Hepatocyte (in vitro differentiated cells): Measurements from ENCODE around the gene ELOVL1. TPM values are rescaled to one million over a fixed set of nuclear protein-coding genes. Genes with fewer than 3 reads are reported as not detected.
A peak's percentile ranks its signal among the peaks of the same experiment; 100 is the strongest.

Experiments
- DNase-seq: peaks from one replicate; pipeline ENCODE4 v3.0.0-alpha.2; 2016; ENCODE audit warnings: low spot score
- H2AFZ ChIP-seq: fragments of 200-600 bp; sonication (generic); 2 replicates; pipeline ENCODE4 v1.6.0; 2016; ENCODE audit warnings: antibody characterized with exemption, mild to moderate bottlenecking
- H3K27ac ChIP-seq: fragments of 200-600 bp; sonication (generic); 2 replicates; pipeline ENCODE4 v1.5.1; 2016; ENCODE audit warnings: mild to moderate bottlenecking
- H3K27me3 ChIP-seq: fragments of 200-600 bp; sonication (generic); 2 replicates; pipeline ENCODE4 v1.6.1; 2016
- H3K36me3 ChIP-seq: fragments of 200-600 bp; sonication (generic); replicated peaks from 2 replicates; pipeline ENCODE4 v1.5.1; 2016; ENCODE audit warnings: low read depth; ENCODE audit not compliant: insufficient read depth
- H3K4me1 ChIP-seq: fragments of 200-600 bp; sonication (generic); 2 replicates; pipeline ENCODE4 v1.5.1; 2016; ENCODE audit warnings: mild to moderate bottlenecking, moderate library complexity; ENCODE audit not compliant: insufficient read depth
- H3K4me2 ChIP-seq: fragments of 200-600 bp; sonication (generic); 2 replicates; pipeline ENCODE4 v1.6.0; 2016
- H3K4me3 ChIP-seq: fragments of 200-600 bp; sonication (generic); 2 replicates; pipeline ENCODE4 v1.5.1; 2016; ENCODE audit warnings: mild to moderate bottlenecking
- H3K79me2 ChIP-seq: fragments of 200-600 bp; sonication (generic); 2 replicates; pipeline ENCODE4 v1.6.0; 2017; ENCODE audit warnings: mild to moderate bottlenecking
- H3K9me2 ChIP-seq: fragments of 200-600 bp; sonication (generic); replicated peaks from 2 replicates; pipeline ENCODE4 v1.6.0; 2017; ENCODE audit warnings: mild to moderate bottlenecking; ENCODE audit not compliant: insufficient read depth
- H3K9me3 ChIP-seq: fragments of 200-600 bp; sonication (generic); 2 replicates; pipeline ENCODE4 v1.5.1; 2016; ENCODE audit warnings: low read depth, mild to moderate bottlenecking
- H4K20me1 ChIP-seq: fragments of 200-600 bp; sonication (generic); 2 replicates; pipeline ENCODE4 v1.6.0; 2016; ENCODE audit warnings: mild to moderate bottlenecking; ENCODE audit not compliant: insufficient read depth, poor library complexity, severe bottlenecking
- CTCF ChIP-seq: fragments of 200-600 bp; sonication (generic); IDR thresholded peaks from 2 replicates; pipeline ENCODE4 v1.5.1; 2016; ENCODE audit warnings: antibody characterized with exemption, mild to moderate bottlenecking; ENCODE audit not compliant: poor library complexity
- EZH2 ChIP-seq: fragments of 200-600 bp; sonication (generic); IDR thresholded peaks from 2 replicates; pipeline ENCODE4 v1.6.1; 2016; ENCODE audit warnings: antibody characterized with exemption, mild to moderate bottlenecking, borderline replicate concordance
- EZH2phosphoT487 ChIP-seq: fragments of 200-600 bp; sonication (generic); IDR thresholded peaks from one replicate; pipeline ENCODE4 v1.6.1; 2018; ENCODE audit warnings: antibody characterized with exemption, mild to moderate bottlenecking, low read depth, moderate library complexity; ENCODE audit not compliant: unreplicated experiment, severe bottlenecking
- WGBS: methylation state at CpG from one replicate; pipeline ENCODE4 v1.1.6; 2016; ENCODE audit warnings: low lambda C conversion rate; ENCODE audit errors: missing lambda C conversion rate; 5-methylcytosine and 5-hydroxymethylcytosine counted together
- polyA plus RNA-seq: library from polyadenylated mRNA; unstranded; fragments of >200 nt; fragmentation: Nextera tagmentation; extraction: Ambion mirVana; gene quantifications from 2 replicates; pipeline ENCODE4 v1.2.1, GENCODE V29; 2016
- total RNA-seq: library from RNA; depleted of rRNA; stranded (reverse); fragments of >200 nt; gene quantifications from 2 replicates; pipeline ENCODE4 v1.2.3, GENCODE V29; 2014

ELOVL1 gene
- total and polyA plus RNA-seq, 2 experiments from 2014 or later = 90.8 to 185 TPM

GRCh38 chr1:43389326-43390313 lies 21.8 kb upstream of the ELOVL1 start, which contains the start of the genes MED8 and SZT2:
MED8 (minus strand) TSS chr1:43389800; CDS start chr1:43389764, 36 bp downstream.
SZT2 (plus strand) TSS chr1:43389899; CDS start chr1:43389969, 70 bp downstream.
- Histone ChIP-seq H3K36me3 (peaks cover 10% of the 10 kb centered on the region), H3K9me3 (no peaks in the 10 kb centered on the region), H3K4me2 (peak within 1 kb of the TSS; percentile 100), H3K79me2 (peaks cover 60% of the 10 kb centered on the region), H3K4me1 (peaks cover 19% of the 10 kb centered on the region), H3K27me3 (no peaks in the 10 kb centered on the region), H4K20me1 (peaks cover 8% of the 10 kb centered on the region), H3K9me2 (no peaks in the 10 kb centered on the region), H2AFZ (peak within 1 kb of the TSS; percentile 68), H3K4me3 (peak within 1 kb of the TSS; percentile 78), H3K27ac (peak within 1 kb of the TSS; percentile 97)
- WGBS = 2% methylated on average over 49 of the region's 65 CpGs
- no peak for TF ChIP-seq EZH2
- TF ChIP-seq EZH2phosphoT487 = no peak
- TF ChIP-seq CTCF = no peak
- DNase-seq = peak; percentile 95

- H3K36me3 ChIP-seq = peaks cover 10% of the 10 kb centered on the region
- H3K79me2 ChIP-seq = peaks cover 57% of the 10 kb centered on the region
- H3K27me3 ChIP-seq = no peaks in the 10 kb centered on the region
- DNase-seq = no peak
- H3K4me2 ChIP-seq = peak overlapping the region; percentile 100
- peaks cover 8% of the 10 kb centered on the region for H4K20me1 ChIP-seq
- H2AFZ ChIP-seq = no peak overlapping the region
- no peaks in the 10 kb centered on the region for H3K9me3 ChIP-seq
- H3K27ac ChIP-seq = peak overlapping the region; percentile 97
- TF ChIP-seq EZH2 (no peak), CTCF (no peak), EZH2phosphoT487 (no peak)
- peak overlapping the region; percentile 78 for H3K4me3 ChIP-seq
- H3K9me2 ChIP-seq = no peaks in the 10 kb centered on the region
- H3K4me1 ChIP-seq = peaks cover 19% of the 10 kb centered on the region
- 60% methylated on average over 3 of the region's 3 CpGs for WGBS
Observed at GRCh38 chr1:43388613-43389012, 20.8 kb upstream of the ELOVL1 start.

GRCh38 chr1:43387976-43388599 lies 20.3 kb upstream of the ELOVL1 start:
- Histone ChIP-seq H3K79me2 (peaks cover 52% of the 10 kb centered on the region), H3K9me2 (no peaks in the 10 kb centered on the region), H2AFZ (no peak overlapping the region), H3K27me3 (no peaks in the 10 kb centered on the region), H3K4me1 (peaks cover 19% of the 10 kb centered on the region), H3K9me3 (no peaks in the 10 kb centered on the region), H3K27ac (no peak overlapping the region), H3K4me3 (no peak overlapping the region), H3K36me3 (peaks cover 10% of the 10 kb centered on the region), H3K4me2 (peak overlapping the region; percentile 100), H4K20me1 (peaks cover 8% of the 10 kb centered on the region)
- 86% methylated on average over 4 of the region's 4 CpGs for WGBS
- TF ChIP-seq CTCF (no peak), EZH2phosphoT487 (no peak), EZH2 (no peak)
- no peak for DNase-seq
